BJ (cell line): ENCODE measurements around the gene ROR2. TPM values are rescaled to one million over a fixed set of nuclear protein-coding genes. Genes with fewer than 3 reads are reported as not detected.

Source experiments
- CTCF ChIA-PET: fragments of 350-600 bp; formaldehyde crosslinking; extraction: SDS; loops from one replicate; lab custom pipeline; 2021; ENCODE audit warnings: antibody characterized with exemption, inconsistent platforms; lab: Yijun Ruan, JAX
- POLR2A ChIA-PET: fragments of 300-600 bp; sonication (Branson Sonifier 250); formaldehyde crosslinking; extraction: SDS; loops from one replicate; lab custom pipeline; 2021; ENCODE audit warnings: antibody characterized with exemption; lab: Charles Lee
- DNase-seq: peaks from one replicate; pipeline ENCODE4 v3.0.0-alpha.2; 2011; ENCODE audit warnings: low read depth
- H3K27me3 ChIP-seq: 2 replicates; pipeline ENCODE4 v1.6.0; 2011; ENCODE audit warnings: low read length; ENCODE audit not compliant: control insufficient read depth, insufficient read depth
- H3K36me3 ChIP-seq: 2 replicates; pipeline ENCODE4 v1.5.1; 2011; ENCODE audit warnings: low read length; ENCODE audit not compliant: control insufficient read depth, insufficient read depth
- H3K4me3 ChIP-seq: 2 replicates; pipeline ENCODE4 v1.5.1; 2011; ENCODE audit warnings: low read depth, mild to moderate bottlenecking, control low read depth, low read length
- polyA plus RNA-seq: library from polyadenylated mRNA; depleted of rRNA; stranded (reverse); fragments of >200 nt; gene quantifications from 2 replicates; pipeline ENCODE4 v1.2.3, GENCODE V29; 2011
- TF ChIP-seq, protein P1 (sequence below): IDR thresholded peaks from 2 replicates; pipeline ENCODE4 v1.5.1; 2011; ENCODE audit warnings: low read depth, mild to moderate bottlenecking, control low read depth, inconsistent platforms, low read length, moderate library complexity; ENCODE audit not compliant: insufficient read depth

Gene ROR2
- polyA plus RNA-seq, 1 experiment = 1.1 TPM

DNA sequence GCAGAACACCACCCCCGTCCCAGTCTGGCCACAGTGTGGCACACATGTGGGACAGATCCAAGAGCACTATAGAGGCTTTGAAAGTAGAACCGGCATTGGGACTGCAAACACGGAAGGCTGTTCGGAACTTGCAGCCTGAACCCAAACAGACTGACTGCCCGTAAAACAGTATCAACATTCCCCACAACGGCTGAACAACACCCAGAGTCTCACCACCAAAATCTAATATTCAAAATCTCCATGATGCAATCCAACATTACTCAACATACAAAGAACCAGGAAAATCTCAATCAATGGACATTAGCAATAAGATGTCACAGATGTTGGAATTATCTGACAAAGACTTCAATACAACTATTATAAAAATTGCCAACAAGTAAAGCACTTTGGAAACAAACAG is 82.3 kb downstream of the ROR2 start:
- ChIA-PET CTCF (no interaction called here), POLR2A (no interaction called here)
- Histone ChIP-seq H3K36me3 (no peaks in the 10 kb centered on the region), H3K27me3 (peaks cover 4% of the 10 kb centered on the region), H3K4me3 (no peak overlapping the region)
- DNase-seq = no peak
- TF ChIP-seq, protein P1, sequence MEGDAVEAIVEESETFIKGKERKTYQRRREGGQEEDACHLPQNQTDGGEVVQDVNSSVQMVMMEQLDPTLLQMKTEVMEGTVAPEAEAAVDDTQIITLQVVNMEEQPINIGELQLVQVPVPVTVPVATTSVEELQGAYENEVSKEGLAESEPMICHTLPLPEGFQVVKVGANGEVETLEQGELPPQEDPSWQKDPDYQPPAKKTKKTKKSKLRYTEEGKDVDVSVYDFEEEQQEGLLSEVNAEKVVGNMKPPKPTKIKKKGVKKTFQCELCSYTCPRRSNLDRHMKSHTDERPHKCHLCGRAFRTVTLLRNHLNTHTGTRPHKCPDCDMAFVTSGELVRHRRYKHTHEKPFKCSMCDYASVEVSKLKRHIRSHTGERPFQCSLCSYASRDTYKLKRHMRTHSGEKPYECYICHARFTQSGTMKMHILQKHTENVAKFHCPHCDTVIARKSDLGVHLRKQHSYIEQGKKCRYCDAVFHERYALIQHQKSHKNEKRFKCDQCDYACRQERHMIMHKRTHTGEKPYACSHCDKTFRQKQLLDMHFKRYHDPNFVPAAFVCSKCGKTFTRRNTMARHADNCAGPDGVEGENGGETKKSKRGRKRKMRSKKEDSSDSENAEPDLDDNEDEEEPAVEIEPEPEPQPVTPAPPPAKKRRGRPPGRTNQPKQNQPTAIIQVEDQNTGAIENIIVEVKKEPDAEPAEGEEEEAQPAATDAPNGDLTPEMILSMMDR = no peak

DNA sequence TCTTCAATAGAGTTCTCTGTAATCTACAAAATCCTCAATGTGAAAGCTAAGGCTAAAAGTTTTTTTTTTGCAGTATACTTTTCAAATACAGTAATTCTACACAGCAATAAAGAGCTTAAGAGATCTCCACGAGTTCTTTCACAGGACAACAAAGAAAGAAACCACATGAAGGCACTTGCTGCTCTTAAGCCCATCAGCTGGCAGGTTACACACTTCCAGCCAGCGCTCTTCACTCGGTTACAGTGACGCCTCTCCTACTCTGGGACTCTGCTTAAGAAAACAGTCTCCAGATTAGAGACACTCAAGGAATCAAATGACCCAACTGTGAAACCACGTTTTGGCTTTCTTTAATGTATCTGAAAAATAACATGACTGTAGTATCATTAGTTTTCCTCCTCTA is 85.0 kb downstream of the ROR2 start:
- H3K27me3 ChIP-seq = peaks cover 4% of the 10 kb centered on the region
- no peak overlapping the region for H3K4me3 ChIP-seq
- H3K36me3 ChIP-seq = no peaks in the 10 kb centered on the region
- POLR2A ChIA-PET = no interaction called here
- CTCF ChIA-PET = no interaction called here
- TF ChIP-seq, protein P1 = no peak
- no peak for DNase-seq

DNA sequence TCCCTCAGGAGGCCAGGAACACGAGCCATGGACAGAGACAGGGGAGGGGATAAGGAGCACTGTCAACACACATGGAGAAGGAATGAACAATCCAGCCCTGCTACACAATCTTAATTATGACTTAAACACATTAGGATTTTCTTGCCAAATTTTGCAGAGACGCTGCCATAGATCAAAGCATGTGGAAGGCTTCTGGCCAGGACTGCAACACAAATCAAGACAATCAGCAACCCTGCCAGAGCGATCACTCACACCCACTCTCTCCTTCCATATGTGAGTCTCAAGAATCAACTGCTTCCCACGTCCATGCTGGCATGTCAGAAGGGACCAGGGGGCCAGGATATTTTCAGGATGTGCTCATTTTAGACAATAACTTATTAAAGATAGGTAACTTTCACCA is 85.6 kb downstream of the ROR2 start:
- ChIA-PET CTCF (no interaction called here), POLR2A (no interaction called here)
- H3K36me3 ChIP-seq = no peaks in the 10 kb centered on the region
- DNase-seq = no peak
- H3K4me3 ChIP-seq = no peak overlapping the region
- H3K27me3 ChIP-seq = peaks cover 4% of the 10 kb centered on the region
- TF ChIP-seq, protein P1 = no peak

DNA sequence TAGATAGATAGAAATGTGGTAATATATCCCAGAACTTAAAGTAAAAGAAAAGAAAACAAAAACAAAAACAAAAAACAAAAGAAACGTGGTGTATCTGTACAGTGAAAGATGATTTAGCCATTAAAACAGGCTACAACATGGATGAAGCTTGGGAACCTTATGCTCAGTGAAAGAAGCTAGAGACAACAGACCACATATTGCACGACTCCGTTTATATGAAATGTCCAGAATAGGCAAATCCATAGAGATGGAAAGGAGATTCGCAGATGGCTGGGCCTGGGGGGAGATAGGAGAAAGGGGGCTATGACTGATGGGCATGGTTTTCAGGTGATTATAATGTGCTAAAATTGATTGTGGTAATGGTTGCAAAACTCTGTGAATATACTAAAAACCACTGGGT is 86.6 kb downstream of the ROR2 start:
- ChIA-PET POLR2A (no interaction called here), CTCF (no interaction called here)
- no peaks in the 10 kb centered on the region for H3K36me3 ChIP-seq
- no peak overlapping the region for H3K4me3 ChIP-seq
- TF ChIP-seq, protein P1 = no peak
- peaks cover 4% of the 10 kb centered on the region for H3K27me3 ChIP-seq
- no peak for DNase-seq

DNA sequence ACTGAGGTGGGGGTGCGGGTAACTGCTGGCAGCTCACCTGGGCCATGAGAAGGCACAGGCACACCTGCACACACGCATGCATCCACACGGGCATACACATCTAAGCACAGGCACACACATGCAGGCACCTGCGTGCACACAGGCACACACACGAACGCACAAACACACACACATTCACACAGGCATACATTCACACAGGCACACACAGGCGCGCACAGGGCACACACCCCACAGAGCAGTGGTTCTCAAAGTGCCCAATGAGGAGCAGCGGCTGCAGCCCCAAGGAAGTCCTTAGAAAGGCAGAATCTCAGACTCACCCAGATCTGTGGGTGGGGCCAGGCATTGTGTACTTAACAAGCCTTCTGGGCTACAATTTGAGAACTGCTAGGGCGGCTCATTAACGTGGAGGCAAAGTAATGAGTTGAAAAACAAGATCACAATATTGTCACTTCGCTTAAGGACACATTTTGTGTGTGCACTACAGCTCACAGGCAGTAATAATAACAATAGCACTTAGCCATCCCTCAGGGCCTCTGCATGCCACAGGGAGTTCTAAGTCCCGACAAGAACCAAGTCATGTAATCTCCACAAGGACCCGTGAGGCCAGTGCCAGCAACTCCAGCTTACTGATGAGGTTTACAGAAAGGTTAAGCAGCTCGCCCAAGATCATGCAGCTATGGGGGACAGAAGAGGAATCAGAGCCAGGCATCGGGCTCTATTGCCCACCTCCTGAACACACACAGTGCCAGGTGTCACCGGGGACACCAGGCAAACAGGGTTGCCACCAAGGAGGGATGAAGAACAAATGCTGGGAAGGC is 91.6 kb downstream of the ROR2 start:
- ChIA-PET POLR2A (no interaction called here), CTCF (interaction anchor here (1.5 kb wide), 1 partner anchor 12 kb away, joined by 3 read pairs; no protein-coding TSS in a partner anchor)
- DNase-seq = no peak
- no peak overlapping the region for H3K4me3 ChIP-seq
- no peaks in the 10 kb centered on the region for H3K27me3 ChIP-seq
- no peaks in the 10 kb centered on the region for H3K36me3 ChIP-seq
- TF ChIP-seq, protein P1 = no peak
